Thoracic aorta (tissue), 2 donors: Measurements from ENCODE around the gene TENT5A. TPM values are rescaled to one million over a fixed set of nuclear protein-coding genes. Genes with fewer than 3 reads are reported as not detected.

Experiments
- ATAC-seq: fragments of 150-250 bp; one replicate; pipeline ENCODE4 v1.8.0; 2017; ENCODE audit warnings: low read depth; ENCODE audit not compliant: insufficient number of reproducible peaks, low FRiP score
- DNase-seq: peaks from one replicate; pipeline ENCODE4 v3.0.0-alpha.2; 2020; ENCODE audit warnings: low spot score
- H3K27ac ChIP-seq, 2 donors: fragments of 200-600 bp; sonication (generic); 1 replicate in 1 of 2; 2 replicates in 1 of 2; pipeline ENCODE4 v1.5.1; 2016; ENCODE audit warnings: mild to moderate bottlenecking in 2 of 2, moderate library complexity in 2 of 2
- H3K27me3 ChIP-seq: fragments of 200-600 bp; sonication (generic); replicated peaks from 2 replicates; pipeline ENCODE4 v1.6.0; 2016; ENCODE audit warnings: mild to moderate bottlenecking; ENCODE audit not compliant: insufficient read depth
- H3K36me3 ChIP-seq: fragments of 200-600 bp; sonication (generic); one replicate; pipeline ENCODE4 v1.5.1; 2016
- H3K4me1 ChIP-seq, 2 donors: fragments of 200-600 bp; sonication (generic); 1 replicate in 1 of 2; 2 replicates in 1 of 2; pipeline versions ENCODE4 v1.5.1 to v1.6.0; 2016; ENCODE audit warnings: low read depth in 2 of 2, mild to moderate bottlenecking in 1 of 2; ENCODE audit not compliant: control insufficient read depth in 1 of 2
- H3K4me3 ChIP-seq: fragments of 200-600 bp; sonication (generic); 2 replicates; pipeline ENCODE4 v1.5.1; 2016; ENCODE audit warnings: mild to moderate bottlenecking
- H3K9me3 ChIP-seq: fragments of 200-600 bp; sonication (generic); 2 replicates; pipeline ENCODE4 v1.5.1; 2016
- total RNA-seq, 2 donors: library from RNA; depleted of rRNA; stranded (reverse); fragments of >200 nt; gene quantifications; one replicate each; pipeline versions ENCODE4 v1.1.0 to v1.2.3, GENCODE V29; 2016
- TF ChIP-seq, protein P1 (sequence below): fragments of 200-600 bp; sonication (generic); IDR thresholded peaks from one replicate; pipeline ENCODE4 v1.5.1; 2019; ENCODE audit warnings: antibody characterized with exemption

The TENT5A gene
- total RNA-seq = 10 to 100 TPM; 40.5 to 53.2 TPM

GRCh38 chr6:81752084-81752920, at the start of gene TENT5A:
Gene TENT5A, minus strand, starts transcription at chr6:81752681. Its CDS starts 540 bp downstream, at chr6:81752141.
- peak; percentile 79 for DNase-seq
- ATAC-seq = peak; percentile 80
- Histone ChIP-seq H3K4me1 (peaks cover 9 to 19% of the 10 kb centered on the region in 2 donors), H3K4me3 (peak within 1 kb of the TSS; percentile 89), H3K9me3 (no peaks in the 10 kb centered on the region), H3K27me3 (no peaks in the 10 kb centered on the region), H3K36me3 (no peaks in the 10 kb centered on the region), H3K27ac (peak within 1 kb of the TSS; percentile 97 to 99)
- TF ChIP-seq, protein P1, sequence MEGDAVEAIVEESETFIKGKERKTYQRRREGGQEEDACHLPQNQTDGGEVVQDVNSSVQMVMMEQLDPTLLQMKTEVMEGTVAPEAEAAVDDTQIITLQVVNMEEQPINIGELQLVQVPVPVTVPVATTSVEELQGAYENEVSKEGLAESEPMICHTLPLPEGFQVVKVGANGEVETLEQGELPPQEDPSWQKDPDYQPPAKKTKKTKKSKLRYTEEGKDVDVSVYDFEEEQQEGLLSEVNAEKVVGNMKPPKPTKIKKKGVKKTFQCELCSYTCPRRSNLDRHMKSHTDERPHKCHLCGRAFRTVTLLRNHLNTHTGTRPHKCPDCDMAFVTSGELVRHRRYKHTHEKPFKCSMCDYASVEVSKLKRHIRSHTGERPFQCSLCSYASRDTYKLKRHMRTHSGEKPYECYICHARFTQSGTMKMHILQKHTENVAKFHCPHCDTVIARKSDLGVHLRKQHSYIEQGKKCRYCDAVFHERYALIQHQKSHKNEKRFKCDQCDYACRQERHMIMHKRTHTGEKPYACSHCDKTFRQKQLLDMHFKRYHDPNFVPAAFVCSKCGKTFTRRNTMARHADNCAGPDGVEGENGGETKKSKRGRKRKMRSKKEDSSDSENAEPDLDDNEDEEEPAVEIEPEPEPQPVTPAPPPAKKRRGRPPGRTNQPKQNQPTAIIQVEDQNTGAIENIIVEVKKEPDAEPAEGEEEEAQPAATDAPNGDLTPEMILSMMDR = peak; percentile 36

DNA sequence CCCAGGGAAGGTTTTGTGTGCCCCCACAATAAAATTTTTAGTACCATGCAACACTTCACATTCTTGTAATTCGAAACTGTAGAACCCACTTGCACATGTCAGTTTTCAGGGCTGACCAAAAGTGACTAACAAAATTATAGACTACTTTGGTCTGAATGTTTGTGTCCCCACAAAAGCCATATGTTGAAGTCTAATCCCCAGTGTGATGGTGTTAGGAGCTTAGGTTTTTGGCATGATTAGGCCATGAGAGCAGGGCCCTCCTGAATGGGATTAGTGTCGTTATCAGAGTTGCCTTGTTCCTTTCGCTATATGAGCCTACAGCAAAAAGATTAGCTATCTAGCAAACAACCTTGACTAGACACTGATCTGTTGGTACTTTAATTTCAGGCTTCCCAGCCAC, 49.0 kb upstream of the TENT5A start:
- Histone ChIP-seq H3K36me3 (no peaks in the 10 kb centered on the region), H3K27me3 (no peaks in the 10 kb centered on the region), H3K9me3 (no peaks in the 10 kb centered on the region), H3K4me3 (no peak overlapping the region), H3K27ac (no peak overlapping the region), H3K4me1 (peaks cover 0 to 9% of the 10 kb centered on the region in 2 donors)
- no peak for ATAC-seq
- TF ChIP-seq, protein P1 = no peak
- DNase-seq = no peak

DNA sequence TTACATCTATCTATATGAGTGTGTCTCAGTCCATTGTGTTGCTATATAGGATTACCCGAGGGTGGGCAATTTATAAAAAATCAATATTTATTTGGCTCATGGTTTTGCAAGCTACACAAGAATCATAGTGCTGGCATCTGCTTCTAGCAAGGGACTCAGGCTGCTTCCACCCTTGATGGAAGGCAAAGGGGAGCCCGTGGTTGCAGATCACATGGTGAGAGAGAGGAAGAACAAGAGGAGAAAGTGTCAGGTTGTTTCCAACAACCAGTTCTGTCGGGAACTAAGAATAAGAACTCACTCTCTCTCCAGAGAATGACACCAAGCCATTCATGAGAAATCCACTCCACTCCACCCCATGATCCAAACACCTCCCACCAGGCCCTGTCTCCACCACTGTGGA, 48.2 kb upstream of the TENT5A start:
- ATAC-seq (no peak), DNase-seq (no peak)
- H3K27me3 ChIP-seq = no peaks in the 10 kb centered on the region
- H3K4me1 ChIP-seq = peaks cover 0 to 9% of the 10 kb centered on the region in 2 donors
- no peak overlapping the region for H3K4me3 ChIP-seq
- H3K27ac ChIP-seq = no peak overlapping the region
- H3K9me3 ChIP-seq = no peaks in the 10 kb centered on the region
- TF ChIP-seq, protein P1 = no peak
- no peaks in the 10 kb centered on the region for H3K36me3 ChIP-seq

GRCh38 chr6:81799323-81799722, 46.8 kb upstream of the TENT5A start:
- H3K4me3 ChIP-seq = no peak overlapping the region
- H3K4me1 ChIP-seq = peaks cover 0 to 9% of the 10 kb centered on the region in 2 donors
- H3K27me3 ChIP-seq = no peaks in the 10 kb centered on the region
- DNase-seq = no peak
- H3K27ac ChIP-seq = no peak overlapping the region
- no peaks in the 10 kb centered on the region for H3K9me3 ChIP-seq
- TF ChIP-seq, protein P1 = no peak
- no peak for ATAC-seq
- H3K36me3 ChIP-seq = no peaks in the 10 kb centered on the region

- no peaks in the 10 kb centered on the region for H3K36me3 ChIP-seq
- ATAC-seq (no peak), DNase-seq (no peak)
- no peaks in the 10 kb centered on the region for H3K9me3 ChIP-seq
- H3K4me1 ChIP-seq = peaks cover 0 to 9% of the 10 kb centered on the region in 2 donors
- no peak overlapping the region for H3K4me3 ChIP-seq
- H3K27ac ChIP-seq = no peak overlapping the region
- TF ChIP-seq, protein P1 = no peak
- no peaks in the 10 kb centered on the region for H3K27me3 ChIP-seq
These were observed 45.1 kb upstream of the TENT5A start for GRCh38 chr6:81797591-81797990.
